ENCODE measurements around the gene FAM111A. TPM values are rescaled to one million over a fixed set of nuclear protein-coding genes. Genes with fewer than 3 reads are reported as not detected.

The FAM111A gene
- total and polyA plus RNA-seq, 10 of the 15 experiments (the other 5 are each of a cell fraction or from before 2014, with no cell fraction given), result 26.6 to 95.0 (median 67.5) TPM

DNA sequence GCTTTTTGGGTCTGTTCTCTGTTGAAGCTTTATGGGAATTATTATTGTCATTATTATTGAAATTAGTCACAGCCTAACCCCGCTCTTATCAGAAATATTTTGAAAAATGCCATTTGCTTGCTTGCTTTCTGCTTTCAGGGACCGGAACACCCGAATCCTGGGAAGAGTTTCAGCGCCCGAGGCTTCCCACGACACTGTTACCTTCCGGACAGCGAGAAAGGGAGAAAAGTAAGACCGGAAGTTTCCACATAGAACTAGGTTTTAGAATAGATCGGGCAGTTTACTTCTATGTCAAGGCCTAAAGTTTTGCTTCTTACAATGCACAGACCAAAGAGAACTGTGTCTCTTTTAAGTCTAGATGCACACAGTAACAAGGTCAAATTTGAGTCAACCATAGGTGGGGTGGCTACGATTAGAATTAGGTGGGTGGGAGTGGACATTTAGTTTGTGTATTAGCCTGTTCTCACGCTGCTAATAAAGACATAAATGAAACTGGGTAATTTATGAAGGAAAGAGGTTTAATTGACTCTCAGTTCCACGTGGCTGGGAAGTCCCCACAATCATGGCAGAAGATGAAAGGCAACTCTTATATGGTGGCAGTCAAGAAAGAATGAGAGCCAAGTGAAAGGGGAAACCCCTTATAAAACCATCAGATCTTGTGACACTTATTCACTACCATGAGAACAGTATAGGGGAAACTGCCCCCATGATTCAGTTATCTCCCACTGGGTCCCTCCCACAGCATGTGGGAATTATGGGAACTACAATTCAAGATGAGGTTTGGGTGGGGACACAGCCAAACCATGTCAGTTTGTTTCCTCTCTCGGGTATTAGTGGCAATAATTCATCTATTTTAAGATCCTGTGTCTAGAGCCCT, 57.1 kb downstream of the FAM111A start (continued):
- TF ChIP-seq BACH1 (IDR thresholded peaks at IDR 0.05; ENCODE audit: borderline replicate concordance) (peak; percentile 77), EED (IDR thresholded peaks at IDR 0.05; ENCODE audit: low read depth) (peak; percentile 91), ASH2L (IDR thresholded peaks at IDR 0.05; ENCODE audit: borderline replicate concordance, low read depth) (no peak), YBX1 (IDR thresholded peaks at IDR 0.05) (peak; percentile 94; the same call in 1 of the 2 replicates), MYC (IDR thresholded peaks at IDR 0.05; ENCODE audit: insufficient read depth, insufficient read length, insufficient replicate concordance, low read length, severe bottlenecking) (no peak), NFYB (IDR thresholded peaks at IDR 0.05; ENCODE audit: insufficient read depth, low read depth, low read length) (no peak), STAT1 (conservative IDR thresholded peaks at IDR 0.05) (no peak), REST (IDR thresholded peaks at IDR 0.05; ENCODE audit: low read depth, low read length) (no peak), MXI1 (IDR thresholded peaks at IDR 0.05; ENCODE audit: low read depth, low read length) (peak; percentile 47; the same call in 1 of the 2 replicates), ZNF384 (IDR thresholded peaks at IDR 0.05; ENCODE audit: borderline replicate concordance, low read depth, low read length) (no peak), HDGF (IDR thresholded peaks at IDR 0.05) (no peak), EP300 (IDR thresholded peaks at IDR 0.05; ENCODE audit: borderline replicate concordance in 1 of 2, control insufficient read depth in 1 of 2, low read depth in 2 of 2, low read length in 2 of 2) (peak; percentile 12 to 72; a peak in 1 of 4 replicates), SRF (IDR thresholded peaks at IDR 0.05; ENCODE audit: low read depth in 2 of 2, low read length in 2 of 2) (0 out of 4 replicates have a peak, but pooled peaks of 1 of the 2 experiments have one; percentile 7), CBX5 (IDR thresholded peaks at IDR 0.05; ENCODE audit: low read depth) (no peak; the same call in 1 of the 2 replicates), SMARCA5 (IDR thresholded peaks at IDR 0.05) (no peak)
- TF ChIP-seq, protein P1, sequence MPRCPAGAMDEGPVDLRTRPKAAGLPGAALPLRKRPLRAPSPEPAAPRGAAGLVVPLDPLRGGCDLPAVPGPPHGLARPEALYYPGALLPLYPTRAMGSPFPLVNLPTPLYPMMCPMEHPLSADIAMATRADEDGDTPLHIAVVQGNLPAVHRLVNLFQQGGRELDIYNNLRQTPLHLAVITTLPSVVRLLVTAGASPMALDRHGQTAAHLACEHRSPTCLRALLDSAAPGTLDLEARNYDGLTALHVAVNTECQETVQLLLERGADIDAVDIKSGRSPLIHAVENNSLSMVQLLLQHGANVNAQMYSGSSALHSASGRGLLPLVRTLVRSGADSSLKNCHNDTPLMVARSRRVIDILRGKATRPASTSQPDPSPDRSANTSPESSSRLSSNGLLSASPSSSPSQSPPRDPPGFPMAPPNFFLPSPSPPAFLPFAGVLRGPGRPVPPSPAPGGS (IDR thresholded peaks at IDR 0.05; ENCODE audit: borderline replicate concordance, insufficient read depth, low read depth, low read length, poor library complexity, severe bottlenecking), result peak; percentile 98
- TF ChIP-seq, protein P2, sequence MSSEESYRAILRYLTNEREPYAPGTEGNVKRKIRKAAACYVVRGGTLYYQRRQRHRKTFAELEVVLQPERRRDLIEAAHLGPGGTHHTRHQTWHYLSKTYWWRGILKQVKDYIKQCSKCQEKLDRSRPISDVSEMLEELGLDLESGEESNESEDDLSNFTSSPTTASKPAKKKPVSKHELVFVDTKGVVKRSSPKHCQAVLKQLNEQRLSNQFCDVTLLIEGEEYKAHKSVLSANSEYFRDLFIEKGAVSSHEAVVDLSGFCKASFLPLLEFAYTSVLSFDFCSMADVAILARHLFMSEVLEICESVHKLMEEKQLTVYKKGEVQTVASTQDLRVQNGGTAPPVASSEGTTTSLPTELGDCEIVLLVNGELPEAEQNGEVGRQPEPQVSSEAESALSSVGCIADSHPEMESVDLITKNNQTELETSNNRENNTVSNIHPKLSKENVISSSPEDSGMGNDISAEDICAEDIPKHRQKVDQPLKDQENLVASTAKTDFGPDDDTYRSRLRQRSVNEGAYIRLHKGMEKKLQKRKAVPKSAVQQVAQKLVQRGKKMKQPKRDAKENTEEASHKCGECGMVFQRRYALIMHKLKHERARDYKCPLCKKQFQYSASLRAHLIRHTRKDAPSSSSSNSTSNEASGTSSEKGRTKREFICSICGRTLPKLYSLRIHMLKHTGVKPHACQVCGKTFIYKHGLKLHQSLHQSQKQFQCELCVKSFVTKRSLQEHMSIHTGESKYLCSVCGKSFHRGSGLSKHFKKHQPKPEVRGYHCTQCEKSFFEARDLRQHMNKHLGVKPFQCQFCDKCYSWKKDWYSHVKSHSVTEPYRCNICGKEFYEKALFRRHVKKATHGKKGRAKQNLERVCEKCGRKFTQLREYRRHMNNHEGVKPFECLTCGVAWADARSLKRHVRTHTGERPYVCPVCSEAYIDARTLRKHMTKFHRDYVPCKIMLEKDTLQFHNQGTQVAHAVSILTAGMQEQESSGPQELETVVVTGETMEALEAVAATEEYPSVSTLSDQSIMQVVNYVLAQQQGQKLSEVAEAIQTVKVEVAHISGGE (CRISPR knock-in tag; IDR thresholded peaks at IDR 0.05), result no peak
- TF ChIP-seq, protein P3, sequence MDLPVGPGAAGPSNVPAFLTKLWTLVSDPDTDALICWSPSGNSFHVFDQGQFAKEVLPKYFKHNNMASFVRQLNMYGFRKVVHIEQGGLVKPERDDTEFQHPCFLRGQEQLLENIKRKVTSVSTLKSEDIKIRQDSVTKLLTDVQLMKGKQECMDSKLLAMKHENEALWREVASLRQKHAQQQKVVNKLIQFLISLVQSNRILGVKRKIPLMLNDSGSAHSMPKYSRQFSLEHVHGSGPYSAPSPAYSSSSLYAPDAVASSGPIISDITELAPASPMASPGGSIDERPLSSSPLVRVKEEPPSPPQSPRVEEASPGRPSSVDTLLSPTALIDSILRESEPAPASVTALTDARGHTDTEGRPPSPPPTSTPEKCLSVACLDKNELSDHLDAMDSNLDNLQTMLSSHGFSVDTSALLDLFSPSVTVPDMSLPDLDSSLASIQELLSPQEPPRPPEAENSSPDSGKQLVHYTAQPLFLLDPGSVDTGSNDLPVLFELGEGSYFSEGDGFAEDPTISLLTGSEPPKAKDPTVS (IDR thresholded peaks at IDR 0.05; ENCODE audit: low read depth, low read length), result no peak

Data from GM12878 (cell line).